ENCODE data around the gene ABCA1.

Gene ABCA1

GRCh38 chr9:104896131-104896530, 31.8 kb downstream of the ABCA1 start:
- DNase-seq (ENCODE audit: extremely low spot score), result no peak
- CTCF ChIA-PET, result interaction anchor here (0.8 to 1.0 kb wide), 2 partner anchors 32 to 51 kb away, joined by 3 read pairs; no protein-coding TSS in a partner anchor
- POLR2A ChIA-PET, result no interaction called here
- no peak for TF ChIP-seq CTCF (IDR thresholded peaks at IDR 0.05; ENCODE audit: control extremely low read depth, extremely low read depth, low read depth, missing control alignments)

GRCh38 chr9:104895572-104895971, 32.4 kb downstream of the ABCA1 start:
- DNase-seq (ENCODE audit: extremely low spot score), result no peak
- no peak for TF ChIP-seq CTCF (IDR thresholded peaks at IDR 0.05; ENCODE audit: control extremely low read depth, extremely low read depth, low read depth, missing control alignments)
- ChIA-PET POLR2A (no interaction called here), CTCF (no interaction called here)

- TF ChIP-seq CTCF (IDR thresholded peaks at IDR 0.05; ENCODE audit: control extremely low read depth, extremely low read depth, low read depth, missing control alignments), result no peak
- POLR2A ChIA-PET, result no interaction called here
- CTCF ChIA-PET, result interaction anchor here (0.9 kb wide), 1 partner anchor 105 kb away, joined by 3 read pairs; no protein-coding TSS in a partner anchor
Observed at GRCh38 chr9:104892701-104893100, 35.3 kb downstream of the ABCA1 start.

GRCh38 chr9:104890433-104890770, 37.6 kb downstream of the ABCA1 start:
- CTCF ChIA-PET, result no interaction called here
- POLR2A ChIA-PET, result no interaction called here
- no peak for DNase-seq (ENCODE audit: extremely low spot score)
- no peak for TF ChIP-seq CTCF (IDR thresholded peaks at IDR 0.05; ENCODE audit: control extremely low read depth, extremely low read depth, low read depth, missing control alignments)

More at GRCh38 chr9:104892701-104893100, 35.3 kb downstream of the ABCA1 start:
- DNase-seq (ENCODE audit: extremely low spot score), result no peak

GRCh38 chr9:104885818-104886709, 41.9 kb downstream of the ABCA1 start:
- no peak for DNase-seq (ENCODE audit: extremely low spot score)
- no peak for TF ChIP-seq CTCF (IDR thresholded peaks at IDR 0.05; ENCODE audit: control extremely low read depth, extremely low read depth, low read depth, missing control alignments)
- CTCF ChIA-PET, result interaction anchor here (0.9 to 1.9 kb wide), 3 partner anchors 22 to 24 kb away, joined by 3 to 4 read pairs (median 3); no protein-coding TSS in a partner anchor
- POLR2A ChIA-PET, result no interaction called here

- no peak for DNase-seq (ENCODE audit: extremely low spot score)
- CTCF ChIA-PET, result interaction anchor here (0.8 to 1.0 kb wide), 2 partner anchors 10 to 44 kb away, joined by 3 read pairs; no protein-coding TSS in a partner anchor
- no peak for TF ChIP-seq CTCF (IDR thresholded peaks at IDR 0.05; ENCODE audit: control extremely low read depth, extremely low read depth, low read depth, missing control alignments)
- POLR2A ChIA-PET, result no interaction called here
Observed at GRCh38 chr9:104883169-104883568, 44.8 kb downstream of the ABCA1 start.
